ENCODE measurements around the gene HDAC5.
"Not testable (repeated sequence)": the region's sequence is repeated elsewhere in the genome, so short reads cannot be mapped to it uniquely, and the experiment has no call there.

HDAC5 gene

DNA sequence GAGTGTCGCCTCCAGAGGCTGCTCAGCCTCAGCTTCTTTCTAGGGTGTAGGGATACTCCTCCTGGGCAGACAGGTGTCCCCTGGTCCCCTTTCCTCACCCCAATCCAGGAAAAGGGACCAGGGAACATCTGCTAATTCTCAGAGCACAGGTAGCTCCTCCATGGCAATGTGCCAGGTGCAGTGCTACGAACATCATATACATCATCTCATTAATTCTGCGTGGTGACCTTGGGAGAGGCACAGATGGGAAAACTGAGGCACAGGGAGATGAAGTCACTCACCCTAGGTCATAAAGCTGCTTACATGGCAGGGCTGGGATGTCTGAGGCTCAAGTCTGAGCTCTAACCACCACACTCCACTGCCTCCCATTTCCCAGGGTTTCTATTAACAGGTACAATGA, 11.7 kb downstream of the HDAC5 start:
- no peak for DNase-seq (ENCODE audit: low read depth)

DNA sequence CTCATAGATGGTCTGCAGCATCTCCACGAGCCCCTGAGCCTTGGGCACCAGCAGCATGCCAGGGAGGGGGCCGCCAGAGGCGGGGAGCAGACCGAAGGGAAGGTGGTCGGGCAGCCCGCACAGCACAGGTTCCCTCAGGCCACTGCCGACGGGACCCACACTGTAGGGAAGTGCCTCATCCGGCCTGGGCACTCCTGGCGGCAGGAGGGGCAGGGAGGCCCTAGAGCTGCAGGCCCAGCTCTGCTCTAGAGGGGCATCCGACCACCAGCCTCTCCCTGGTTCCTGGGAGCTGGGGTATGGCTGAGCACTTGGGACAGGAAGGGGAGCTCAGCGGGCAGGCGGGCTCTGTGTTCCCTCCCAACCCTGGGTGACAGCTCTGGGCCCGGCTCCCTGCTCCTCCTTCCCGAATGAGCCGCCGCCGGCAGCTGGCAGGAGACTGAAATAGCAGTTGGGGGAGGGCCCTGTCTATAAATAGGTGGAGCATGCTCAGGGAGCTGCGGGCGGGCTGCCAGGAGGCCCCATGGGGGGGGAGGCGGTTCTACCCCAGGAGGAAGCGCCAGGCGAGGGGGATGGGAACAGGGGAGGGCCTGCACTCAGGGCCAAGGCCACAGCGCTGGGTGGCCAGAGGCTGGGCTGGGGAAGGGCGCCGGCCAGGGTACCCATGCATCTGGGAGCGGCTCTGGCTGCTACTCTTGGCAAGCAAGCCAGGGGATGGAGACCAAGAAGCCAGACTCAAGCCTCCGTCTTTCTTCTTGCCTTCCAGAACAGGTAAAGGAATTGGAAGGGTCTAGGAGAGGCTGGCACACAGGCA, 12.4 kb downstream of the HDAC5 start:
- DNase-seq (ENCODE audit: low read depth): peak; percentile 74

DNA sequence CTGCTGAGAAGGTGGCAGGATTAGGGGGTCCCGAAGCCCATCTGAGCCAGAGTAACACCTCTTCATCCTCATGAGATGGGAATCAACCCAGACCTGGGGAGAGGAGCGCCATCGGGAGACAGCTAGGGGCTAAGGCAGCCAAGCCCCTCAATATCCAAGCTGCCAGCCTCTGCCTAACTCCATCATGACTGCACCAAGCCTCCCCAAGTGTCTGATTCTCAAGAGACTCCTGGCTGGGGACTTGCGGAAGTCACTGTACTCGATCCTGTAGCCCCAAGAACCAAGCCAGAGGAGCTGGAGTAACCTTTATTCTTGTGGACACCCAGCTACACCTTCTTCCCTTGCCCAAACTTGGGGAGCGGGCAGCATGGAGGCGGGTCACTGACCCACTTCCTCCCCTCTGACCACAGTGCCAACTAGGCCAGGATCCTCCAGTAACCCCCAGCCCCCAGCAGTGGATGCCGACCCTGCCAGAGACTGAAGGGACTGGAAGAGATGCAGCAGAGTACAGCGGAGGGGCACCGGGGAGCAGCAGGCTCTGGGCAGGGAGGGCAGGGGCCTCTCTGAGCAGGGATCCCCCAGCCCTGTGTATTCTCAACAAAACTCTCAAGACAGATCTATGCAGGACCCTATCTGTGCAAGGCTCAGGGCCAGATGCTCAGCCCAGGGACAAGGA, 13.3 kb downstream of the HDAC5 start:
- DNase-seq (ENCODE audit: low read depth): no peak

DNA sequence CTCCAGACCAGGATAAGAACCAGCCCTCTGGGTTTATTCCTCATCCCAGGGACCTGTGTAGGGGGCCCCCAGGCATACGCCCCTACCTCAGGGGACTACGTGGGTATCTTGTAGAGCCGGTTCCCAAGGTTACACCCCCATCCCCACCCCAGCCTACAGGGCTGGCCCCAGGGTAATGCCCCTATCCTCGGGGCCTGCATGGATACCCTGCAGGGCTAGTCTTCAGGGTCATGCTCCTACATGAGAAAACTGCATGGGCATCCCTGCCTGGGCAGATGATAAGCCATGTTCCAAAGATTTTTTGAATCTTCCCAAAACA, 14.2 kb downstream of the HDAC5 start:
- no peak for DNase-seq (ENCODE audit: low read depth)

DNA sequence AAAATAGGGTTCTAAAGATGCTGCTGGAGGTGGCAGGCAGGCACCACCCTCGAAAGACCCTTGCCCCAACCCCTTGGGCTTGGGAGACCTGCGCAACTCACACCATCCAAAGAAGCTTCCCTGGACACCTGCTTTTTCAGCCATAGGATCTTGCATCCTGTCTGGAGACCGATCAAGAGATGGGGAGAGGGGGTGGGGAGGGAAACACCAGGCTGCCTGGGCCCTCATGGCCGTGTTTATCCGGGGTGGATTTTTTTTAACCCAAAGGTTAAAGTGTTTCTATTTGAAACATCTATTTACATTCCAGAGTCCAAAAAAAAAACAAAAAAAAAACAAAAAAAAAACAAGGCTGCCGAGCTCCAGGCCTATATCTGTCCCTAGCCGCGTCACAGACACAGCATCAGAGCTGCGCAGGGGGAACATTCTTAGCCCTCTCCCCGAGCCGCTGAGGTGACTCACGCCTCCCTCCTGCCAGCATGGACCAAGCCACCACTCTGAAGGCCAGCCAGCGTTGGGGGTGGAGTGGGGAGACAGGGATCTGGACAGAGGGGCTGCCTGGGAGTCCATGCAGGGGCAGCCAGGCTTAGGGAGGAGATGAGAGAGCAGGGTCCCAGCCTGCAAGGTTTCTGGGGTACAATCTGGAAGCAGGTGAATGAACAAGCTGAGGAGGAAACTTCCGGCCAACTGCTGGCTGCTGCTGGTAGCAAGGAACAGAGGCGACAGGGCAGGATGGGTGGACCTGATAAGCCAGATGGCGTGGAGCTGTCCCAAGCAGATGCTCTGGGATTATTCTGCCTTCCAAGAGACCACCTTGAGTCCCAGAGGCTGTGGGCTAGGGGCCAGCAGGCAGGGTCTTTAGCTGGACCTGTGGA, 14.8 kb downstream of the HDAC5 start:
- peak; percentile 85 for DNase-seq (ENCODE audit: low read depth)

DNA sequence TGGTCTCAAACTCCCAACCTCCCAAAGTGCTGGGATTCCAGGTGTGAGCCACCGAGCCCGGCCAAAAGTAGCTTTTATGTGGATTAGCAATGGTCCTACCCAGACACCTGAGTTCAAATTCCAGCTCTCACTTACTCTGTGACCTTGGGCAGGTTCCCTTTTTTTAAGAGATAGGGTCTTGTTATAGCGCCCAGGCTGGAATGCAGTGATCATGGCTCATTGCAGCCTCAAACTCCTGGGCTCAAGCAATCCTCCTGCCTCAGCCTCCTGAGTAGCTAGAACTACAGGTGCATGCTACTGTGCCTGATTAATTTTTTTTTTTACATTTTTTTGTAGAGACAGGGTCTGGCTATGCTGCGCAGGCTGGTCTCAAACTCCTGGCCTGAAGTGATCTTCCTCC, 16.6 kb downstream of the HDAC5 start:
- DNase-seq (ENCODE audit: low read depth): no peak

DNA sequence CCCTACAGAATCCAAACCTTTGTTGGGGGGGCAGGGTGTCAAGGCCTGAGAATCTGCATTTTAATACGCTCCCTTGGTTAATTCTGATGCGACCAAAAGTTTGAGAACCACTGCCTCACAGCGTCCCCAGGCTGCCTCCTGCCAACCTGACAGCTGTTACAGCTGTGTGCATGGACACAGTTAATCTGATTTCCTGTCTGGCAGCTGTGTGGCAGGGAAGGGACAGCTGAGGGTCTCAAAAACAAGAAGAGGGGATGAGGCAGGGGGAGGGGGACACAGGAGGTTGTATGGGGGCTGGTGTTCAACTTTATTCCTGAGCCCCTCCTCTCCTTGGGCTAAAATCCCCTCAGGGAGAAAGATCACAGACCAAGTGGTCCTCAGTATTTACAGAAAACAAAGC, 17.5 kb downstream of the HDAC5 start:
- DNase-seq (ENCODE audit: low read depth): no peak

DNA sequence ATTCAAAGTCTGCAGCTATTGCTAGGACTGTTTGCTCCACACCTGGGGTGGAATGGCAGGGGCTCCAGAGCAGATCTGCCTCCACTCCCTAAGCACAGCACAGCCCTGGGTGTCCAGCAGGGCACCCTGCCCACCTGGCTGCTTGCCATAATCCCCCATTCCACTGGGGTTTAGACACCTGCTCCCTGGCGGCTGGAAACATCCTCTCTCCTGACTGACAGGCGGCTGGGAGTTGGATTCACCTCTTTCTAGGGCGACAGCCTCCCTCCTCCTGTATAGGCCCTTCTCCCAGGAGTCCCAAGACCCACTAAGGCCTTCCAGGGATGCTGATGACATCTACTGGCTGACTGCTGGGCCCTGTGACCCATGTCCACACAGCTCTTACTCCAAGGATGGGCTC, 18.0 kb downstream of the HDAC5 start:
- no peak for DNase-seq (ENCODE audit: low read depth)

DNA sequence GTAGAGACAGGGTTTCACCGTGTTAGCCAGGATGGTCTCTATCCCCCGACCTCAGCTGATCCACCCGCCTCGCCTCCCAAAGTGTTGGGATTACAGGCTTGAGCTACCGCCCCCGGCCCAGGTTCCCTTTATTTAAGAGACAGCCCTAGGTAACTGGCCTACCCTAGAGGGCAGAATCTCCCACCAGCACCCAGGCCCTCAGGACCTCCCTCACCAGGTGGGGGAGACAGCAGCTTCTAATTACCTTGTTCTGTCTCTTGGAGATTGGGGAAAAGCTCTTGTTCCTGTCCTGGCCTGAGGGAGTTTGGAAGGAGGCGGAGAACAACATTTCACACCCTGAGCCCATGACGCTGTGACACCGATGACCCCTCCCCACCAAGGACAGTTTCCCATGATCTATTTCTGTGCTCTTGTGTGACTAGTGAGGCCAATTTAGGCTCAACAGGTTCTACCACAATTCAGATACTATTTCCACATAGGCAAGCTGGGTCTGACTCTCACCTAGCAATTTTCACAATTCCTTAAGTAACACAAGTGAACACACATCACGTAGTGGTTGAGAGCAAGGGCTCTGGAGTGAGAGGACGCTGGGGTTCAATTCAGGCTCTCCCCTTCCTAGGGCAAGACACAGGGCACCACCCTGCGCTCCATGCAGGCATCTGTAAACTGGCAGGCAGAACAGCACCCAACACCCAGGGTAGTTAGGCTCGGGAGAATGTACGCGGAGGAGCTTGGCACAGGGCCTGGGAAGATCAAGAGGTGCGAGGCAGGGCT, 20.4 kb downstream of the HDAC5 start:
- DNase-seq (ENCODE audit: low read depth): no peak

DNA sequence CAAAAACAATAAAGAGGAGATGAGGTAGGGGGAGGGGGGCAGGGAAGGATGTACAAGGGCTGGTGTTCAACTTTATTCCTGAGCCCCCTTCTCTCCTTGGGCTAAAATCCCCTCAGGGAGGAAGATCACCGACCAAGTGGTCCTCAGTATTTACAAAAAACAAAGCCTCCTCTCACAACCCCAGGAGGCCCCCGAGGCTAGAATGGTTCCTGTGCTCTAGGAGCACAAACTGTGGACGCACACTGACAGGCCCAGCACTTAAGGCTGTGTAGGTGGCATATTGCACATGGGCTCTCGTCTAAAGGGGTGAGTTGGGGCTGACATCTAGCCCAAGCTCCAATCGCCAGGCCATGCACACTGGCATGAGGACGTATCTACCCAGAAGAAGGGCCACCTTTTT, 21.6 kb downstream of the HDAC5 start:
- not testable (repeated sequence) for DNase-seq (ENCODE audit: low read depth)

DNA sequence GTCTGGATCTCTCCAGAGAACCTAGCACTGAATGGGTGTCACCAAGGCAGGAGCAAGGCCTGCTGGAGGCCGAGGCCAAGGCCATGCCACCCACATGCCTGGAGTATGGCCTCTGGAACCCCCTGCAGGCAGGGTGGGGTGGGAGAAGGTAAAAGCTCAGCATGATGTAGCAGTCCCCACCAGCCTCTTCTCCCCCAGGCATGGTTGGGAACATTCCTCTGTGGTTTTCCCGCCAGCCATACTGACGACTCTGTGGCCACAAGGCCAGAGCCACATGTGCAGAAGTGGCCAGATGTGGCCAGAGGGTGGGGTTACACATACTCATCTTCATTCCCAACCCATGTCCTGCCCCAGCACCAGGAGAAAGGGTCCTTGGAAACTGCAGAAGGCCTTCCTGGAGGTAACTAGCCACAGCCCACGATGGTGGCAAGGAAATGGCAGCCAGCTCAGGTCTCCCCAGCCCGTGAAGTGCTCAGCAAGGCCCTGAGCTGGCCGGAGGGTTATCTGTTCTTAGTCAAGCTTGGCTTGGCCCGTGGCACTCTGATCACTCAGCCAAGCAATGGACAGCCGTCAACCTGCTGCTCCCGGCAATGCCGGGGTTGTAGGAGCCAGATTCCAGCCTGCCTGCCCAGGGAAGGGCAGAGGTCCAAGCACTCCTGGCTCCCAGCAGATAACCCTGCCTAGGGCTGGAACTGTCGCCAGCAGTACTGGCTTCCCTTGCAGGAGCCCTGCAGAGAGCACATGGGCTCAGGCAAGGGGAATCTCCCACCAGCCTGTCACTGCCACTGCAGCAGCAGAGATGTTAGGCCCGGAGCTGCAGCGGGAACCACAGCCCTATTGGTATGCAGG, 26.1 kb downstream of the HDAC5 start:
- DNase-seq (ENCODE audit: low read depth): peak; percentile 24

DNA sequence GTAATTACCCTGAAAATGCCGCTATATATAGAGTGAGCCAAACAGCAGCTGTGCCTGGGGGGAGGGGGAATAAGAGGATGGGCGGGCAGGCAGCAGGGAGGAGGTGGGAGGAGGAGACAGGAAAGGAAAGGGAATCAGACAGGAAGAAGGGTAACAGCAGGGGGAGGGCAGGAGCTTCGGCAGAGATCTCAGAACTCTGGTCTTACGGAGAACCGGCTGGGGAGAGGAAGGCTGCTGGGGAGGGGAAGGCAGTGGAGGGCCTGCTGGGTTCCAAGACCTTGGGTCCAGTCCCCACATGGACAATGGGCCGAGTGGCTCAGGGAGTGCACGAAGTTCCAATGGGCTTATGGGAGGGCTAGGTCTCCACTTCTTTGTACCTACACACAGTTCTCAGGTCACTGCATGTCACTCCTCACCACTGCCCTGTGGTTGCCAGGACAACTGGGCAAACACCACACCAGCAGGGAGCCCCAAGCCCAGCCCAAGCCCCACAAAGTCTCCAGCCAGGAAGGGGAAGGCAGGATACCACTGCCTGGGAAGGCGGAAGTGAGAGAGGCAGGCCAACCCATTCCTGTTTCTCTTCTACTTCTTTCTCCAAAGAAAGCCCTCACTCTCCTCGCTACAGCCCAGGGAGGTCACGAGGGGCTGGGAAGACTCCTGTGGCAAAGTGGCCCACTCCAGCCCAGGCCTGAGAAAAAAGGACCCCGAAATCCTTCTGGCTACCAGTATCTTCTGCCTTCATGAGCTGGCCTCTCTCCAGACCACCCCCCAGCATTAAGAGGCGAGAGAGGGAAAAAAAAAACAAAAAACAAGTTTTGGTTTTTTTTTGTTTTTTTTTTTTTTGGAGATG, 27.6 kb downstream of the HDAC5 start:
- DNase-seq (ENCODE audit: low read depth): peak; percentile 94

DNA sequence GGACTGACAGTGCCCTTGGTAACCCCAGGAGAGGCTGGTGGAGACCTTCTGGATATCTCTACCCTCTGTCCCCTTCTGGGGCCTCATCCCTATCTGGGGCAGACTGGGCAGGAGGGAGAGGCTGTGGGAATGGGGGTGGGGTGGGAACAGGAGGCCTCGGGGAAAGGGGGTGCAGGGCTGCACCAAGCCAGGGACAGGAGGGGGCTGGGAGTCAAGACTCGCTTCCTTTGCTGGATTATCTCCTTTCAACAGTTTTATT, 28.1 kb downstream of the HDAC5 start:
- DNase-seq (ENCODE audit: low read depth): no peak

DNA sequence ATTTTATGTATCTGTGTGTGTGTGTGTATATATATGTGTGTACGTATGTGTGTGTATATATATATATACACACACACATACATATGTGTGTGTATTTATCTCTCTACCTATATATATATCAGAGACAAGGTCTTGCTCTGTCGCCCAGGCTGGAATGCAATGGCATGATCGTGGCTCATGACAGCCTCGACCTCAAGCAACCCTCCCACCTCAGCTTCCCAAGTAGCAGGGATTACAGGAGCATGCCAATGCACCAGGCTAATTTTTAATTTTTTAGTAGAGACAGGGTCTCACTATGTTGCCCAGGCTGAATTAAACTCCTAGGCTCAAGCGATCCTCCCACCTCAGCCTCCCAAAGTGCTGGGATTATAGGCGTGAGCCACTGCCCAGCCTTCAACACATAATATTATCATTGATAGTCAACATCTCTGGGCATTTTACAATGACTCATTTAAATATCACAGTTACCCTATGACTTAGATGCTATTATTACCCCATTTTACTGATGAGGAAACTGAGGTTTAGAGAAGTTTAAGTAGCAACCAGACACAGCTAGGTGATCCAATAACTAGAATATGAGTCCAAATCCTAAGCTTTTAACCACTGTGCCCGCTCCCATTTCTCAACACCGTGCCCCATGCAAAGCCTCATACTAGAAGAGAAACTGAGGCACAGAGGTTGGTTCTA, 28.6 kb downstream of the HDAC5 start:
- no peak for DNase-seq (ENCODE audit: low read depth)

DNA sequence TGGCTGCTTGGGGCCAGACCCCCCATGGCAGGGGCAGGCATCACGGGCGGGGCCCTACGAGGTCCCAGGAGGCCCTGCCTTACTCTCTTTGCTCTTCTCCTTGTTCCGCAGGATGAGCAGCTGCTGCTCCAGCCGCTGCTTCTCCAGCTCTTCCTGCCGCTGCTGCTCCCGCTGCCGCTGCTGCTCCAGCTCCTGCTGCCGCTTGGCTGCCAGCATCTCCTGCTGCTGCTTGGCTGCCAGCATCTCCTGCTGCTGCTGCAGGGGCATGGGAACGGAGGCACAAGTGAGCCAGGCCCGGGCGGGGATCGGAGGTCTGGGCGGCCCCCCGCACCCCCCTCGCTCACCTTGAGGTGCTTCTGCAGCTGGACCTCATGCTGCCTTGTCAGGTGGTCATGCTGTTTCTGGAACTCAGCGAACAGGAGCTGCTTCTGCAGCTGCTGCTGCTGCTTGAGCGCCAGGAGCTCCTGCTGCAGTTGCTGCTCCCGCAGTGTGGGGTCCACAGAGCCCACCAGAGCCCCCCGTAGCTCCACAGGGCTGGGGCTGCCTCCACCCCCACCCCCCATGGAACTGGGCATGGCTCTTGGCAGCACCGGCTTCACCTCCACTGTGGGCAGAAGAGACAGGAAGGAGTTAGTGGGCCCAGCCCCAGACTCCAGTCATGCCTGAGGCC, 30.1 kb downstream of the HDAC5 start:
- DNase-seq (ENCODE audit: low read depth): no peak

DNA sequence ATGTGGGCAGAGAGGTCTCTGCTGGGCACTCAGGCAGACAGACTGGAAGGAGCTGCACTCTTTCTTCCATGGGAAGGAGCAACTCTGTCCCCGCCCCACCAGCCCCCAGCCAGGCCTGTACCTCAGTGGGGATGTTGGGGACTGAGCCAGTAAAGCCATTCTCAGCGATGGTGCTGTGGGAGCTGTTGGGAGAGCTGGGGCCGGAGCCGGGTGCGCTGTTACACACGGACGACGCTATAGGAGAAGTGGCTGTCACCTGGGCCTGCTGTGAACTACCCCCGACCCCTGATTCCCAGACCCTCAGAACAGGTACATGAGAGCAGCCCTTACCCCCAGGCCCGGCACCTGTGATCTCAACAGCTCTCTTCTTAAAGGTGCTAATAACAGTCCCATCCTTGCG, 31.4 kb downstream of the HDAC5 start:
- no peak for DNase-seq (ENCODE audit: low read depth)

DNA sequence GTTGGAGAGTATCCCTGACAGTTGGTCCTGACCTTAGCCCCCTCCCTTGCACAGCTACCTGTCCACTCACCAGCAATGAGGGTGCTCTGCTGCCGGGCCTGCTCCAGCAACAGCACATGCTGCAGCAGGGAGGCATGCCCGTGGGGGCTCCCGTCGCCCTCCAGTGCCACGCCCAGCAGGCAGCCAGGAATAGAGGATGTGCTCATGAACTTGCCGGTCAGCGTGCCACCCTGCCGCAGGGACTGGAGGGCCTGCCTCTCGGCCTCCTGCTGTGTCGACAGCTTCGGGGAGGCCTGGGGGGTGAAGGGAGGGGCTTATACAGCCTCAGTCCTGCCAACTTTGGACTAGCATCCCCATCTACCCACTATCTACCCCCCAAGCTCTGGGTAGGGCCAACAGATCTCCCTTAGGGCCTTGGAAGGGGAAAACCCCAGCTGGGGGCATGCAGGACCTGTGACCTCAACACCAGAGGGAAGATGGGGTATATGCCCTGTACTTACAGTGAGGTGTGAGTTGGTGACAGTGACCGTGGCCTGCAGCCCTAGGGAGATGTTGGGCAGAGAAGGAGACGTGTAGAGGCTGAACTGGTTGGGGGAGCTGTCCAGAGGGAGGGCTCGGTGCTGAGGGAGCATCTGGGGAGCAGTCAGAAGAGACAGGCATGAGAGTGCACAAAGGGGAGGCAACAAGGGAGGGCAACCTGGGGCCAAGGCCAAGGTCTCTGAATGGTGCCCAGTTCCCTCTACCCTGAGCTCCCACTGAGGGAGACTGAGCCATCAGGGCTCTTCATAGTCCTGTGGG, 32.0 kb downstream of the HDAC5 start:
- no peak for DNase-seq (ENCODE audit: low read depth)

DNA sequence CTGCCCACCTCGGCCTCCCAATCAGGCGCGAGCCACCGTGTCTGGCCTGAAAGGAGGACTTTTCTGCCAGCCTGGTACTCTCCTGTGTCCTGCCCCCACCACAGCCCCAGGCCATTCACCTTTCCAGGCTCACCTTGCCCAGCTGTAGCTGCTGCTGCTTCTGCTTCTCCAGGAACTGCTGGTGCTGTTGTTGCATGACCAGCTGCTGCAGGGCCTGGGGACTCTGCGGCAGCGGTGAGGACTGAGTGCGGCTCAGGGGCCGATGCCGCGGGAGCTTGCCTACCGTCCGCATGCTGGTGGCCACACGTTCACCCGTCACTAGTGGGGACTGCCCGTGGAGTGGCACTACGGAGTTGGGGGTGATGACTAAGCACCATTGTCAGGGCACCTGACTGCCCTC, 35.2 kb downstream of the HDAC5 start:
- DNase-seq (ENCODE audit: low read depth): no peak

DNA sequence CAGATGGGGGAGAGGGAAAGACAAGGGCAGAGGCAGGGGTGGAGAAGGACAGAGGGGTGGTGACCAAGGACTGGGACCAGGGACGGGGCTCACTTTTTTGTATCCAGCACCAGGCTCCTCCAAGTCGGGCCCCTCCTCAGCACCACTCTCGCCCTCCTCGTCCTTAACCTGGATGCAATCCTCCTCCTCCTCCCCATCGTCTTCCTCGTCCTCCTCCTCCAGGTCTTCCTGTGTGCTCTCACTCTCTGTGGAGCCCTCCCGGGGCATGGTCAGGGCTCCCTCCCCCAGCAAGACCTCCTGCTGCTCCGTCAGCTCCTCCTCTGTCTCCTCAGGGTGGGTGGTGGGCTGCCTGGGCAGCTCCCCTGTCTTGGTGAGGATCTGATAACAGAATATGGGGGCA, 36.1 kb downstream of the HDAC5 start:
- no peak for DNase-seq (ENCODE audit: low read depth)

All from amniotic epithelial cell (primary cell).